NOMO-1 treated with DMSO at 0.1 percent for 48 hours (cell line): Measurements from ENCODE around the gene ZNF469.
"Not testable (repeated sequence)": the region's sequence is repeated elsewhere in the genome, so short reads cannot be mapped to it uniquely, and the experiment has no call there.

Source experiments
- DNase-seq: peaks from one replicate; lab custom pipeline; 2025; ENCODE audit not compliant: unreplicated experiment; lab: John Stamatoyannopoulos, UW

Gene ZNF469

GRCh38 chr16:88360401-88360800, 22.4 kb upstream of the ZNF469 start:
- not testable (repeated sequence) for DNase-seq

GRCh38 chr16:88360999-88361398, 21.8 kb upstream of the ZNF469 start:
- DNase-seq = no peak

GRCh38 chr16:88361775-88362174, 21.0 kb upstream of the ZNF469 start:
- DNase-seq = no peak

GRCh38 chr16:88363239-88363891, 19.4 kb upstream of the ZNF469 start:
- DNase-seq = no peak

GRCh38 chr16:88365244-88365865, 17.4 kb upstream of the ZNF469 start:
- no peak for DNase-seq

- no peak for DNase-seq
These were observed 16.6 kb upstream of the ZNF469 start for GRCh38 chr16:88366032-88366703.

- no peak for DNase-seq
These were observed 16.1 kb upstream of the ZNF469 start for GRCh38 chr16:88366704-88367047.

GRCh38 chr16:88367560-88367959, 15.2 kb upstream of the ZNF469 start:
- DNase-seq = no peak

GRCh38 chr16:88368036-88368435, 14.7 kb upstream of the ZNF469 start:
- no peak for DNase-seq

GRCh38 chr16:88368994-88369393, 13.8 kb upstream of the ZNF469 start:
- no peak for DNase-seq

GRCh38 chr16:88369447-88370008, 13.2 kb upstream of the ZNF469 start:
- no peak for DNase-seq

GRCh38 chr16:88370365-88370764, 12.4 kb upstream of the ZNF469 start:
- DNase-seq = no peak

GRCh38 chr16:88372522-88372921, 10.2 kb upstream of the ZNF469 start:
- no peak for DNase-seq

GRCh38 chr16:88373211-88373610, 9.5 kb upstream of the ZNF469 start:
- DNase-seq = no peak

GRCh38 chr16:88373927-88374492, 8.7 kb upstream of the ZNF469 start:
- no peak for DNase-seq

GRCh38 chr16:88374736-88375135, 8.0 kb upstream of the ZNF469 start:
- no peak for DNase-seq

GRCh38 chr16:88375236-88375975, 7.4 kb upstream of the ZNF469 start:
- no peak for DNase-seq

GRCh38 chr16:88375996-88376834, 6.5 kb upstream of the ZNF469 start:
- no peak for DNase-seq

- DNase-seq = no peak
These were observed 5.7 kb upstream of the ZNF469 start for GRCh38 chr16:88376835-88377726.
